NCI-H748 (cell line): ENCODE data around the gene PHTF1.

Source experiments
- DNase-seq: peaks from one replicate; lab custom pipeline; 2025; ENCODE audit not compliant: unreplicated experiment; lab: John Stamatoyannopoulos, UW

PHTF1 gene

GRCh38 chr1:113759333-113760101, at the start of gene PHTF1:
Gene PHTF1, minus strand, starts transcription at chr1:113759486. Its CDS starts 783 bp downstream, at chr1:113758703.
- DNase-seq: peak; percentile 84

- DNase-seq: no peak
Observed at GRCh38 chr1:113808450-113809195, 49.3 kb upstream of the PHTF1 start.

- no peak for DNase-seq
Observed at GRCh38 chr1:113805639-113806038, 46.4 kb upstream of the PHTF1 start.

- DNase-seq: no peak
Observed at GRCh38 chr1:113805256-113805531, 45.9 kb upstream of the PHTF1 start.

GRCh38 chr1:113804421-113805255, 45.4 kb upstream of the PHTF1 start:
- no peak for DNase-seq

GRCh38 chr1:113802367-113803007, 43.2 kb upstream of the PHTF1 start:
- DNase-seq: no peak

GRCh38 chr1:113800487-113800886, 41.2 kb upstream of the PHTF1 start:
- DNase-seq: no peak

GRCh38 chr1:113797472-113797871, 38.2 kb upstream of the PHTF1 start:
- DNase-seq: no peak

GRCh38 chr1:113793878-113794834, 34.9 kb upstream of the PHTF1 start:
- no peak for DNase-seq

GRCh38 chr1:113792986-113793385, 33.7 kb upstream of the PHTF1 start:
- no peak for DNase-seq

- DNase-seq: no peak
Observed at GRCh38 chr1:113792471-113792870, 33.2 kb upstream of the PHTF1 start.

- DNase-seq: peak; percentile 5
Observed at GRCh38 chr1:113788802-113789201, 29.5 kb upstream of the PHTF1 start.

- DNase-seq: no peak
Observed at GRCh38 chr1:113787663-113788062, 28.4 kb upstream of the PHTF1 start.

- no peak for DNase-seq
Observed at GRCh38 chr1:113786069-113786468, 26.8 kb upstream of the PHTF1 start.

GRCh38 chr1:113784104-113784779, 25.0 kb upstream of the PHTF1 start:
- DNase-seq: no peak

GRCh38 chr1:113783254-113784103, 24.2 kb upstream of the PHTF1 start:
- no peak for DNase-seq

- DNase-seq: no peak
Observed at GRCh38 chr1:113782406-113782805, 23.1 kb upstream of the PHTF1 start.

- DNase-seq: no peak
Observed at GRCh38 chr1:113780374-113781146, 21.3 kb upstream of the PHTF1 start.
